ENCODE data around the gene ZFAND2B.

DNA sequence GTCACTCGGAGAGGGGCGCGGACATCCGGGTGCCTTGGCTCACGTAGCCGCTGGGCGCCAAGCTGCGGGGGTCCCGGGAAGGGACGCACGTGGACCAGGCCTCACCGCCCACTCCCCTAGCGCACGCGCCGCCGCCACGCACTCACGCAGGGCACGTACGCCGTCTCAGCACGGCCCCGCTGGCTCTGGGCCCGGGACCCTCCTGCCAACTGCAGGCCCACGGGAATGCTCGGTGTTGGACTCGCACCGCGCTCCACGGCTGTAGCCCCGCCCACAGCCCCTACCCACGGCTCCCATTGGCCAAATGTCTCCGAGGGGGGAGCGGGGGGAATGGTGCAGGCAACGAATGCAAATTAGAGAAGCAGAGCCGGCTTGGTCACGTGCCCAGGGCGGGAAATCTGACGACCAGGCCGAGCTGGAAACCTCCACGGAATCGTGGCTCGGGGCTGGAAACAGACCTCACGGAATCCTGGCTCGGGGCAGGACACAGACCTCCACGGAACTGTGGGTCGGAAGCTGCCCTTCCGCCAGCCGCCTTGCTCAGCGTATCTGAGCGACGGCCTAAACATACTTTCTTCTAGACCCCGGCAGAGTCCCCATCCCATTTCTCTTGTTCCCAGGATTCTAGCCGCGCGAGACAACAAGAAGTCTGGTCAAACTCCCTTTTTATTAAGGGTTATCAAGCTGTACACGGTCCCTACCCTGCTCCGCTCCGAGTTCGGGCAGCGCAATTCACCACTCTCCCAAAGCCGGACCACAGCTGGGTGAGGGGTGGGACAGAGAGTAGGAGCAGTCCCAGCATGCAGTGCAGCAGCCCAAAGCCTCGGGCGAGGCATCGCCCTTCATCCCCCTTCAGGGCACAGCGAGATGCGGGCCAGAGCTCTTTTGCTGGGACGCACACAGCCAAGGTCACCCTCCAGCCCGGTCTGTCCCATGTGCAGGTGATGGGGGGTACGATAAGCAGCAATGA is 12.4 kb downstream of the ZFAND2B start, which contains the start of gene ABCB6:
- TF ChIP-seq, protein P1, sequence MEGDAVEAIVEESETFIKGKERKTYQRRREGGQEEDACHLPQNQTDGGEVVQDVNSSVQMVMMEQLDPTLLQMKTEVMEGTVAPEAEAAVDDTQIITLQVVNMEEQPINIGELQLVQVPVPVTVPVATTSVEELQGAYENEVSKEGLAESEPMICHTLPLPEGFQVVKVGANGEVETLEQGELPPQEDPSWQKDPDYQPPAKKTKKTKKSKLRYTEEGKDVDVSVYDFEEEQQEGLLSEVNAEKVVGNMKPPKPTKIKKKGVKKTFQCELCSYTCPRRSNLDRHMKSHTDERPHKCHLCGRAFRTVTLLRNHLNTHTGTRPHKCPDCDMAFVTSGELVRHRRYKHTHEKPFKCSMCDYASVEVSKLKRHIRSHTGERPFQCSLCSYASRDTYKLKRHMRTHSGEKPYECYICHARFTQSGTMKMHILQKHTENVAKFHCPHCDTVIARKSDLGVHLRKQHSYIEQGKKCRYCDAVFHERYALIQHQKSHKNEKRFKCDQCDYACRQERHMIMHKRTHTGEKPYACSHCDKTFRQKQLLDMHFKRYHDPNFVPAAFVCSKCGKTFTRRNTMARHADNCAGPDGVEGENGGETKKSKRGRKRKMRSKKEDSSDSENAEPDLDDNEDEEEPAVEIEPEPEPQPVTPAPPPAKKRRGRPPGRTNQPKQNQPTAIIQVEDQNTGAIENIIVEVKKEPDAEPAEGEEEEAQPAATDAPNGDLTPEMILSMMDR (IDR thresholded peaks at IDR 0.05) = no peak
- TF ChIP-seq RFX5 (IDR thresholded peaks at IDR 0.05; ENCODE audit: low read length) (no peak), EP300 (IDR thresholded peaks at IDR 0.05; ENCODE audit: borderline replicate concordance in 1 of 2, low read depth in 1 of 2, low read length in 1 of 2) (no peak)
- TF ChIP-seq, protein P2, sequence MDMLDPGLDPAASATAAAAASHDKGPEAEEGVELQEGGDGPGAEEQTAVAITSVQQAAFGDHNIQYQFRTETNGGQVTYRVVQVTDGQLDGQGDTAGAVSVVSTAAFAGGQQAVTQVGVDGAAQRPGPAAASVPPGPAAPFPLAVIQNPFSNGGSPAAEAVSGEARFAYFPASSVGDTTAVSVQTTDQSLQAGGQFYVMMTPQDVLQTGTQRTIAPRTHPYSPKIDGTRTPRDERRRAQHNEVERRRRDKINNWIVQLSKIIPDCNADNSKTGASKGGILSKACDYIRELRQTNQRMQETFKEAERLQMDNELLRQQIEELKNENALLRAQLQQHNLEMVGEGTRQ (IDR thresholded peaks at IDR 0.05; ENCODE audit: borderline replicate concordance, low read depth, low read length) = peak; percentile 87
- TF ChIP-seq, protein P3, sequence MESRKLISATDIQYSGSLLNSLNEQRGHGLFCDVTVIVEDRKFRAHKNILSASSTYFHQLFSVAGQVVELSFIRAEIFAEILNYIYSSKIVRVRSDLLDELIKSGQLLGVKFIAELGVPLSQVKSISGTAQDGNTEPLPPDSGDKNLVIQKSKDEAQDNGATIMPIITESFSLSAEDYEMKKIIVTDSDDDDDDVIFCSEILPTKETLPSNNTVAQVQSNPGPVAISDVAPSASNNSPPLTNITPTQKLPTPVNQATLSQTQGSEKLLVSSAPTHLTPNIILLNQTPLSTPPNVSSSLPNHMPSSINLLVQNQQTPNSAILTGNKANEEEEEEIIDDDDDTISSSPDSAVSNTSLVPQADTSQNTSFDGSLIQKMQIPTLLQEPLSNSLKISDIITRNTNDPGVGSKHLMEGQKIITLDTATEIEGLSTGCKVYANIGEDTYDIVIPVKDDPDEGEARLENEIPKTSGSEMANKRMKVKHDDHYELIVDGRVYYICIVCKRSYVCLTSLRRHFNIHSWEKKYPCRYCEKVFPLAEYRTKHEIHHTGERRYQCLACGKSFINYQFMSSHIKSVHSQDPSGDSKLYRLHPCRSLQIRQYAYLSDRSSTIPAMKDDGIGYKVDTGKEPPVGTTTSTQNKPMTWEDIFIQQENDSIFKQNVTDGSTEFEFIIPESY (IDR thresholded peaks at IDR 0.05; ENCODE audit: borderline replicate concordance, low read depth) = 0 out of 2 replicates have a peak, but pooled peaks have one; percentile 12

All from SK-N-SH (cell line).